IPS DF 6.9 (cell line): Measurements from ENCODE around the gene GRID1.
"Not testable (repeated sequence)": the region's sequence is repeated elsewhere in the genome, so short reads cannot be mapped to it uniquely, and the experiment has no call there.

Experiments used
- DNase-seq: peaks from one replicate; pipeline ENCODE4 v3.0.0-alpha.2; 2013; ENCODE audit warnings: low read depth, low spot score
- H3K27ac ChIP-seq: one replicate; pipeline ENCODE4 v1.5.1; 2013; ENCODE audit warnings: low read length, control low read depth
- H3K27me3 ChIP-seq: 2 replicates; pipeline ENCODE4 v1.6.1; 2013; ENCODE audit warnings: mild to moderate bottlenecking, low read length; ENCODE audit not compliant: control insufficient read depth, insufficient read depth
- H3K36me3 ChIP-seq: 2 replicates; pipeline ENCODE4 v1.6.1; 2013; ENCODE audit warnings: low read length; ENCODE audit not compliant: control insufficient read depth, insufficient read depth
- H3K4me1 ChIP-seq: 2 replicates; pipeline ENCODE4 v1.6.1; 2013; ENCODE audit warnings: low read length; ENCODE audit not compliant: control insufficient read depth, insufficient read depth
- H3K4me3 ChIP-seq: 2 replicates; pipeline ENCODE4 v1.5.1; 2013; ENCODE audit warnings: mild to moderate bottlenecking, low read length
- H3K9me3 ChIP-seq: 2 replicates; pipeline ENCODE4 v1.6.1; 2013; ENCODE audit warnings: low read length, inconsistent platforms; ENCODE audit not compliant: control insufficient read depth, insufficient read depth
- WGBS: extraction: QIAGEN DNeasy Blood & Tissue Kit; methylation state at CpG from one replicate; pipeline ENCODE4 v1.1.7; 2013; ENCODE audit warnings: mixed read lengths, missing lambda C conversion rate; ENCODE audit not compliant: insufficient read length, insufficient coverage; 5-methylcytosine and 5-hydroxymethylcytosine counted together

Gene GRID1

GRCh38 chr10:86076497-86076896 is 290.1 kb downstream of the GRID1 start:
- not testable (repeated sequence) for H3K36me3 ChIP-seq, H3K27me3 ChIP-seq, H3K4me1 ChIP-seq, DNase-seq, H3K27ac ChIP-seq, H3K4me3 ChIP-seq, H3K9me3 ChIP-seq
- no CpG with 5 or more reads among the region's 4 CpGs for WGBS

GRCh38 chr10:86075512-86075911 is 291.1 kb downstream of the GRID1 start:
- H3K27me3 ChIP-seq: no peaks in the 10 kb centered on the region
- 0 out of 2 replicates have a peak, but pooled peaks cover 5% of the 10 kb centered on the region for H3K4me1 ChIP-seq
- no peak overlapping the region for H3K27ac ChIP-seq
- H3K4me3 ChIP-seq: no peak overlapping the region
- no peaks in the 10 kb centered on the region for H3K9me3 ChIP-seq
- no peak for DNase-seq
- WGBS: no CpG with 5 or more reads among the region's 3 CpGs
- H3K36me3 ChIP-seq: no peaks in the 10 kb centered on the region

- no peaks in the 10 kb centered on the region for H3K9me3 ChIP-seq
- no peak overlapping the region for H3K27ac ChIP-seq
- H3K27me3 ChIP-seq: no peaks in the 10 kb centered on the region
- no peak for DNase-seq
- no peak overlapping the region for H3K4me3 ChIP-seq
- 0 out of 2 replicates have a peak, but pooled peaks cover 5% of the 10 kb centered on the region for H3K4me1 ChIP-seq
- H3K36me3 ChIP-seq: no peaks in the 10 kb centered on the region
- 100% methylated on average over 1 of the region's 5 CpGs for WGBS
Measured at GRCh38 chr10:86074294-86074693, 292.3 kb downstream of the GRID1 start.

- no peak for DNase-seq
- Histone ChIP-seq H3K4me3 (no peak overlapping the region), H3K4me1 (no peaks in the 10 kb centered on the region), H3K27me3 (no peaks in the 10 kb centered on the region), H3K36me3 (no peaks in the 10 kb centered on the region), H3K9me3 (no peaks in the 10 kb centered on the region), H3K27ac (no peak overlapping the region)
- WGBS: no CpG with 5 or more reads among the region's 7 CpGs
Measured at GRCh38 chr10:86073199-86073977, 293.2 kb downstream of the GRID1 start.

GRCh38 chr10:86072413-86072812 is 294.2 kb downstream of the GRID1 start:
- H3K27ac ChIP-seq: no peak overlapping the region
- no peaks in the 10 kb centered on the region for H3K4me1 ChIP-seq
- no peaks in the 10 kb centered on the region for H3K27me3 ChIP-seq
- H3K9me3 ChIP-seq: no peaks in the 10 kb centered on the region
- no CpG with 5 or more reads among the region's 5 CpGs for WGBS
- H3K36me3 ChIP-seq: no peaks in the 10 kb centered on the region
- H3K4me3 ChIP-seq: no peak overlapping the region
- DNase-seq: no peak

- no CpG with 5 or more reads among the region's 4 CpGs for WGBS
- Histone ChIP-seq H3K4me3 (no peak overlapping the region), H3K36me3 (no peaks in the 10 kb centered on the region), H3K4me1 (no peaks in the 10 kb centered on the region), H3K27me3 (no peaks in the 10 kb centered on the region), H3K9me3 (no peaks in the 10 kb centered on the region), H3K27ac (no peak overlapping the region)
- no peak for DNase-seq
Measured at GRCh38 chr10:86071758-86072157, 294.8 kb downstream of the GRID1 start.

- no peaks in the 10 kb centered on the region for H3K36me3 ChIP-seq
- H3K27me3 ChIP-seq: no peaks in the 10 kb centered on the region
- H3K4me3 ChIP-seq: no peak overlapping the region
- WGBS: no CpG with 5 or more reads among the region's 5 CpGs
- no peaks in the 10 kb centered on the region for H3K9me3 ChIP-seq
- H3K4me1 ChIP-seq: no peaks in the 10 kb centered on the region
- DNase-seq: no peak
- H3K27ac ChIP-seq: no peak overlapping the region
Measured at GRCh38 chr10:86071145-86071544, 295.4 kb downstream of the GRID1 start.

- no CpG with 5 or more reads among the region's 1 CpG for WGBS
- Histone ChIP-seq H3K9me3 (no peaks in the 10 kb centered on the region), H3K27ac (no peak overlapping the region), H3K27me3 (no peaks in the 10 kb centered on the region), H3K4me1 (no peaks in the 10 kb centered on the region), H3K4me3 (no peak overlapping the region), H3K36me3 (no peaks in the 10 kb centered on the region)
- DNase-seq: no peak
Measured at GRCh38 chr10:86070278-86070677, 296.3 kb downstream of the GRID1 start.

GRCh38 chr10:86068231-86069054 is 298.2 kb downstream of the GRID1 start:
- Histone ChIP-seq H3K27ac (no peak overlapping the region), H3K36me3 (no peaks in the 10 kb centered on the region), H3K27me3 (no peaks in the 10 kb centered on the region), H3K4me3 (no peak overlapping the region), H3K4me1 (no peaks in the 10 kb centered on the region), H3K9me3 (no peaks in the 10 kb centered on the region)
- DNase-seq: no peak
- WGBS: no CpG with 5 or more reads among the region's 10 CpGs

GRCh38 chr10:86067436-86068050 is 299.1 kb downstream of the GRID1 start:
- no CpG with 5 or more reads among the region's 5 CpGs for WGBS
- no peaks in the 10 kb centered on the region for H3K27me3 ChIP-seq
- H3K36me3 ChIP-seq: no peaks in the 10 kb centered on the region

More at GRCh38 chr10:86067436-86068050, 299.1 kb downstream of the GRID1 start:
- Histone ChIP-seq H3K27ac (no peak overlapping the region), H3K4me3 (no peak overlapping the region), H3K9me3 (no peaks in the 10 kb centered on the region), H3K4me1 (no peaks in the 10 kb centered on the region)
- no peak for DNase-seq
